ENCODE measurements around the gene BHLHE23. TPM values are rescaled to one million over a fixed set of nuclear protein-coding genes. Genes with fewer than 3 reads are reported as not detected.

Gene BHLHE23
- total RNA-seq, 2 donors from 2014 or later, result not detected

- no peak for DNase-seq
- TF ChIP-seq, protein P1, sequence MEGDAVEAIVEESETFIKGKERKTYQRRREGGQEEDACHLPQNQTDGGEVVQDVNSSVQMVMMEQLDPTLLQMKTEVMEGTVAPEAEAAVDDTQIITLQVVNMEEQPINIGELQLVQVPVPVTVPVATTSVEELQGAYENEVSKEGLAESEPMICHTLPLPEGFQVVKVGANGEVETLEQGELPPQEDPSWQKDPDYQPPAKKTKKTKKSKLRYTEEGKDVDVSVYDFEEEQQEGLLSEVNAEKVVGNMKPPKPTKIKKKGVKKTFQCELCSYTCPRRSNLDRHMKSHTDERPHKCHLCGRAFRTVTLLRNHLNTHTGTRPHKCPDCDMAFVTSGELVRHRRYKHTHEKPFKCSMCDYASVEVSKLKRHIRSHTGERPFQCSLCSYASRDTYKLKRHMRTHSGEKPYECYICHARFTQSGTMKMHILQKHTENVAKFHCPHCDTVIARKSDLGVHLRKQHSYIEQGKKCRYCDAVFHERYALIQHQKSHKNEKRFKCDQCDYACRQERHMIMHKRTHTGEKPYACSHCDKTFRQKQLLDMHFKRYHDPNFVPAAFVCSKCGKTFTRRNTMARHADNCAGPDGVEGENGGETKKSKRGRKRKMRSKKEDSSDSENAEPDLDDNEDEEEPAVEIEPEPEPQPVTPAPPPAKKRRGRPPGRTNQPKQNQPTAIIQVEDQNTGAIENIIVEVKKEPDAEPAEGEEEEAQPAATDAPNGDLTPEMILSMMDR (IDR thresholded peaks at IDR 0.05), result no peak
- no peak for TF ChIP-seq POLR2A (IDR thresholded peaks at IDR 0.05)
- no peaks in the 10 kb centered on the region for H3K9me3 ChIP-seq
Observed at GRCh38 chr20:62965363-62965771, 41.4 kb downstream of the BHLHE23 start.

GRCh38 chr20:62964700-62965099 is 42.1 kb downstream of the BHLHE23 start:
- no peak for ATAC-seq
- Histone ChIP-seq H3K9me3 (no peaks in the 10 kb centered on the region), H3K4me3 (no peak overlapping the region), H3K27ac (no peak overlapping the region), H3K36me3 (replicated peaks in 1 of 2; ENCODE audit: insufficient read depth in 1 of 2, low read depth in 2 of 2) (no peaks in the 10 kb centered on the region), H3K27me3 (no peaks in the 10 kb centered on the region), H3K4me1 (no peaks in the 10 kb centered on the region)
- TF ChIP-seq, protein P1 (IDR thresholded peaks at IDR 0.05), result no peak
- TF ChIP-seq POLR2A (IDR thresholded peaks at IDR 0.05), result no peak
- intact Hi-C loops (cut with DNase I), result no loop called here
- no peak for DNase-seq
- 67 to 82% methylated on average over 19 to 20 of the region's 20 CpGs for WGBS, 2 donors

More at GRCh38 chr20:62965363-62965771, 41.4 kb downstream of the BHLHE23 start:
- Histone ChIP-seq H3K27ac (no peak overlapping the region), H3K4me1 (no peaks in the 10 kb centered on the region), H3K36me3 (replicated peaks in 1 of 2; ENCODE audit: insufficient read depth in 1 of 2, low read depth in 2 of 2) (no peaks in the 10 kb centered on the region), H3K27me3 (no peaks in the 10 kb centered on the region), H3K4me3 (no peak overlapping the region)
- intact Hi-C loops (cut with DNase I), result no loop called here
- no peak for ATAC-seq
- 68 to 76% methylated on average over 9 to 17 of the region's 19 CpGs for WGBS, 2 donors

- DNase-seq (no peak), ATAC-seq (no peak)
- H3K27me3 ChIP-seq, result no peaks in the 10 kb centered on the region
- WGBS, 2 donors, result 73 to 90% methylated on average over 2 to 30 of the region's 32 CpGs
- H3K4me1 ChIP-seq, result no peaks in the 10 kb centered on the region
- H3K27ac ChIP-seq, result no peak overlapping the region
- H3K36me3 ChIP-seq (replicated peaks in 1 of 2; ENCODE audit: insufficient read depth in 1 of 2, low read depth in 2 of 2), result no peaks in the 10 kb centered on the region
- intact Hi-C loops (cut with DNase I), result no loop called here
- no peak for TF ChIP-seq POLR2A (IDR thresholded peaks at IDR 0.05)
- no peaks in the 10 kb centered on the region for H3K9me3 ChIP-seq
- H3K4me3 ChIP-seq, result no peak overlapping the region
Observed at GRCh38 chr20:62963614-62964397, 43.0 kb downstream of the BHLHE23 start.

- no peak overlapping the region for H3K4me3 ChIP-seq
- ATAC-seq, result no peak
- no peak overlapping the region for H3K27ac ChIP-seq
- no peaks in the 10 kb centered on the region for H3K36me3 ChIP-seq (replicated peaks in 1 of 2; ENCODE audit: insufficient read depth in 1 of 2, low read depth in 2 of 2)
- intact Hi-C loops (cut with DNase I), result no loop called here
- no peaks in the 10 kb centered on the region for H3K4me1 ChIP-seq
- no peaks in the 10 kb centered on the region for H3K9me3 ChIP-seq
- no peaks in the 10 kb centered on the region for H3K27me3 ChIP-seq
- 81 to 84% methylated on average over 19 to 30 of the region's 32 CpGs for WGBS, 2 donors
- TF ChIP-seq, protein P1 (IDR thresholded peaks at IDR 0.05), result no peak
- no peak for TF ChIP-seq POLR2A (IDR thresholded peaks at IDR 0.05)
- DNase-seq, result no peak
Observed at GRCh38 chr20:62962891-62963613, 43.7 kb downstream of the BHLHE23 start.

DNA sequence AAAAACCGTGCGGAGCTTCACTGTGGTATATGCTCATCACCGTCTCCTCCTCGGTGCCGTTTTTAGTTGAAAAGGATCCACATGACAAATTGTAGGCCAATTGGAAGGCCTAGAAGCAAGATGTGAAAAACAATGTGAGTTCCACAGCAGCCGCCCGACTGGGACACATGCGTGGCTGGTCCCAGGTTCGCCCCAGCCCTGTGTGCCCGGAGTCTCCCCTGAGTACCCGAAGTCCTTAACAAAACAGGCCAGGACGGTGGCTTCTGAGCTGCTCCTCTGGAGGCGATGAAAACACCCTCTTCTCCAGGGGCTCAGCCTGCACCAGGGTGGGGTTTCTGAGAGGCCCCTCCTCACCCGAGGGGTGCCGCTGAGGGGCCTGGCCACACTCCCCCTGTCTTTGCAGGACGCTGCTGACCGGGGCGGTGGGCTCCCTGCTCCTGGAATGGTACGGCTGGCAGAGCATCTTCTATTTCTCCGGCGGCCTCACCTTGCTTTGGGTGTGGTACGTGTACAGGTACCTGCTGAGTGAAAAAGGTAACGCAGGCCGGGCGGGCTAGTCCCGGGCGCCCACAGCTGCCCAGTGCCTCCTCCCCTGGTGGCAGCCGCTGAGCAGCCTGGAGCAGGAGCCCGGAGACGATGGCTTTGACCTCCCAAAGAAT is 44.4 kb downstream of the BHLHE23 start:
- no peaks in the 10 kb centered on the region for H3K9me3 ChIP-seq
- ATAC-seq (no peak), DNase-seq (no peak)
- H3K4me1 ChIP-seq, result no peaks in the 10 kb centered on the region
- no peaks in the 10 kb centered on the region for H3K36me3 ChIP-seq (replicated peaks in 1 of 2; ENCODE audit: insufficient read depth in 1 of 2, low read depth in 2 of 2)
- no peak overlapping the region for H3K27ac ChIP-seq
- no peak for TF ChIP-seq POLR2A (IDR thresholded peaks at IDR 0.05)
- TF ChIP-seq, protein P1 (IDR thresholded peaks at IDR 0.05), result no peak
- H3K4me3 ChIP-seq, result no peak overlapping the region
- H3K27me3 ChIP-seq, result no peaks in the 10 kb centered on the region
- intact Hi-C loops (cut with DNase I), result no loop called here
- 85% methylated on average over 19 to 30 of the region's 30 CpGs for WGBS, 2 donors

Data from body of pancreas (tissue), 4 donors.